HG02870 (cell line): ENCODE measurements around the gene UBE3B.

Source experiments
- ATAC-seq: cut with Tn5 transposase; IDR thresholded peaks from one replicate; pipeline ENCODE4 v1.9.1; 2021; ENCODE audit warnings: mild to moderate bottlenecking, moderate library complexity; ENCODE audit not compliant: unreplicated experiment

UBE3B gene

GRCh38 chr12:109448707-109449390 is 28.6 kb upstream of the UBE3B start:
- no peak for ATAC-seq

- no peak for ATAC-seq
Observed at GRCh38 chr12:109449845-109450532, 27.4 kb upstream of the UBE3B start.

GRCh38 chr12:109450980-109451379 is 26.5 kb upstream of the UBE3B start:
- ATAC-seq: no peak

GRCh38 chr12:109451400-109451799 is 26.0 kb upstream of the UBE3B start:
- ATAC-seq: no peak

- no peak for ATAC-seq
Observed at GRCh38 chr12:109452489-109452888, 24.9 kb upstream of the UBE3B start.

- no peak for ATAC-seq
Observed at GRCh38 chr12:109455706-109456105, 21.7 kb upstream of the UBE3B start.

- ATAC-seq: no peak
Observed at GRCh38 chr12:109458086-109458485, 19.3 kb upstream of the UBE3B start.

DNA sequence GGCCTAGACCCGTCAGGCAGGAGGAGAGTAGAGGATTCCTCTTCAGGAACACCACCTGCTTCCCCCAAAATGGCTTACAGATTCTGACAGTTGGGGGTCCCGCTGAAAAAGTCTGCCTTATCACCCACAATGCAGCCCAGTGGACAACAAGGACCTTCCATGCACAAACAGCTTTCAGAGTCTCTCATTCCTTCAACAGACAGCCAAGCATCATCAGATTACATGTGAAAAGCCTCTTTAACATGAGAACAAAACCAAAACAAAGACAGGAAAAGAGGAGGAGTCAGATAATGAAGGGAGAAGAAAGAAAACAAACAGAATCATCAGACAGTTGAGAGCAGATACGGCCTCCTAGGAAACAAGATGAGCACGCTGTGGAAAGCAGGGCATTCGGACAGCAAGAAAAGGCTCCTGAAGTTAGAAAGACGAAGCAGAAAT is 18.6 kb upstream of the UBE3B start:
- no peak for ATAC-seq

DNA sequence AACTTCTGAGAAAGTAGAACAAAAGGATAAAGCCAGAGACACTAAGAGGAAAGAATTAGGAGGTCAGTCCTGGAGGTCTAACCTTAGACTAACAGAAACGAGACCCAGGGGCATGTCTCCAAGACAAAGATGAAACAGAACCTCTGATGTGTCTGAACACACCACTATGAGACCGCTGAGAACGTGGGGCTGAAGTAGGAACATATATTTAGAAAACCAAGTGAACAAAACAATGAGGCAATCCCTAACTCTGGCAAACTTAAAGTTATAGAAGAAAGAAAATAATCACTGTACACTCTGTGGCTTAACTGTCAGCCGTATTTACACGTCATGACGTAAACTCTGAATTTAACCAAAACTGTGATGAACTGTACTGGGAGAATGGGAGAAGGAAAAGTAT is 18.2 kb upstream of the UBE3B start:
- no peak for ATAC-seq

- ATAC-seq: no peak
Observed at GRCh38 chr12:109460538-109460937, 16.9 kb upstream of the UBE3B start.

GRCh38 chr12:109461049-109461845 is 16.2 kb upstream of the UBE3B start:
- no peak for ATAC-seq

DNA sequence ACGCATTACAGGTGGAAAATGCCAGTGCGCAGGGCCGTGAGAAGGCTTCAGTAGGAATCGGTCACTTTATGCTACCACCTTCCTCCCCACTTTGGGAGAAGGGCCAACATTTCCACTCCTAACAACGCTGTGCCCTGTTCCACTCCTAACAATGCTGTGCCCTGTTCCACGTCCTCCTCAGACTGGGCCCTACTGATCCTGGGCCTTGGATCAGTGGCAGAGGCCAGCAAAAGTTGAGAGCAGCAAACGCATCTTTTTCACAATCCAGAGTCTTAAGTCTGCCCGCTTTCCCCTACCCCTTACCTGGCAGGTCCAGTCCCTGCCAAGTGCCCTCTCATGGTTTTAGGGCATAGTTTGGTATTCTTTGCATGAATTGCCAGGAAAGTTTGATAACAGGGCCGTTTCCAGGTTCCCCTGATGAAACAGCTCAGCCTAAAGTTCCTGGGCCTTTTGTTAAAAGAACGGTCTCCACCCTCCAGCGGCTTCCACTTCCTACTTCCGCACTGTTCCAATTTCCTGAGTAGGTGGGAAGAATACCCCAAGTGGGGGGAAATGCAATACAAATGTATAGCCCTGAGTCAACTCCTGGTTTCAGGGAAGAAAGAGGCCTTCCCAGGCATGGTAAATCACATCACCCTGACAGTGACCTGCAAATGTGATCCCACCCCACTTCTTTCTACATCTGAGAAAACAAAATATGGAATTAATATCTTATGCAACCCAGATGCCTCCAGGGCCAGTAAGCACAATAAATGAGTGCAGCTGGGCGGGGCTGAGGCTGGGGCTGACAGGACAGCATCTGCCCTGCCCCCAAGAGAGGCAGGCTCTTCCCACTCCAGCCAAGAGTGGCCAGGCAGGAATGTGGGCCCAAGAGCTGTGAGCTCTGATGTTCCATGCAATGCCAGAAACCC is 15.3 kb upstream of the UBE3B start:
- ATAC-seq: no peak

GRCh38 chr12:109462868-109463692 is 14.4 kb upstream of the UBE3B start:
- ATAC-seq: no peak

- ATAC-seq: no peak
Observed at GRCh38 chr12:109463756-109464155, 13.7 kb upstream of the UBE3B start.

- ATAC-seq: no peak
Observed at GRCh38 chr12:109464642-109465351, 12.6 kb upstream of the UBE3B start.

- no peak for ATAC-seq
Observed at GRCh38 chr12:109466305-109466704, 11.1 kb upstream of the UBE3B start.

DNA sequence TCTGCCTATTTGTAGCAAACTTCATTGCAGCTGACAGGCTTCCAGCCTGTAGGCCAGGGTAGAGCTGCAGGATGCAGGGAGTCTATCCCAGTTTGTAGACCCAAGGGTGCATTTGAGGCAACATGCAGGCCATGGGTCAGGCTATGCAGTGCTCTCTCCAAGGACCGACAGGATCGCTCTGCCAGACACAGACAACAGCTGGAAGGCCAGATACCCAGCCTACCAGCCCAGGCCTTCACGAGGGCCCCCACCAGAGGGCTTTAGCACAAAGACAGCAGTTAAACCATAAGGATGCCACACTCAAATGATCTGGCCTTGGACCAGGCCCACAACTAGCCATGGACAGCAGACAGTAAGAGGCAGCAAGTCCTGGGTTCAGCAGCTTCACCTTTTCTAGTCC is 10.6 kb upstream of the UBE3B start:
- ATAC-seq: no peak

- no peak for ATAC-seq
Observed at GRCh38 chr12:109467978-109468676, 9.3 kb upstream of the UBE3B start.

- no peak for ATAC-seq
Observed at GRCh38 chr12:109469517-109469916, 7.9 kb upstream of the UBE3B start.
